Measurements from ENCODE around the gene TBC1D10B.
A peak's percentile ranks its signal among the peaks of the same experiment; 100 is the strongest.
"Not testable (repeated sequence)": the region's sequence is repeated elsewhere in the genome, so short reads cannot be mapped to it uniquely, and the experiment has no call there.

TBC1D10B gene

DNA sequence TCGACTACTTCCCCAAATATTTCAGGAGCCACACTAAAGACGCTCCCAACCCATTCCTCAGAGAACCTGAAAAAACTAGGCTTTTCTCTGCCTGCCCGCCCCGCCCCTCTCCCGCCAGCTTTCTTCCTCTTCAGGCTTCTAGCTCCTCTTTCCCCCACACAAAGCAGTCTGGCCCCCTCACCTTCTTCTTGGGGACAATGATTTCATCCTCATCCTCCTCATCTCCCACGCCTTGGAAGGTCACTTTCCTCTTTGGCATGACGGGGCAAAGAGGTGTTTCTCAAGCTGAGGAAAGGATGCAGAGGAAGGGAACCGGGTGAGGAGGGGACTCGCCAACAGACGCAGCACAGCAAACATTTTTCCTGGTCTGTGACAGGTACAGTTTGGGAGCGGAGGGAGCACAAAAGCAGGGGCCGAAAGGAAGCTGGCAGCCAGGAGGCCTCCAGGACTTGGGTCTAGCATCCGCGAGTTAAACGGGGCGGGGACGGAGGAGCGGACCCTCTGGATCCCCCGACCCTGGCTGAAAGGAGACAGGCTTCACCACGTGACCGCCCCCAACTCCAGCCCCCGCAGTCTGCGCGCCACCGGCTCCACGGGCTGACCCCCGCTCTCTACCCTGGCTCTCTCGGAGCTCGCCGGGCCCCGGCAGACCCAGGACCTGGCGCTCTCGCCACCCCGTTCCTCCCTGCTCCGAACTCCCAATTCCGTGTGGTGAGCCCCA is 15.7 kb downstream of the TBC1D10B start:
- DNase-seq (ENCODE audit: low read depth), result no peak

DNA sequence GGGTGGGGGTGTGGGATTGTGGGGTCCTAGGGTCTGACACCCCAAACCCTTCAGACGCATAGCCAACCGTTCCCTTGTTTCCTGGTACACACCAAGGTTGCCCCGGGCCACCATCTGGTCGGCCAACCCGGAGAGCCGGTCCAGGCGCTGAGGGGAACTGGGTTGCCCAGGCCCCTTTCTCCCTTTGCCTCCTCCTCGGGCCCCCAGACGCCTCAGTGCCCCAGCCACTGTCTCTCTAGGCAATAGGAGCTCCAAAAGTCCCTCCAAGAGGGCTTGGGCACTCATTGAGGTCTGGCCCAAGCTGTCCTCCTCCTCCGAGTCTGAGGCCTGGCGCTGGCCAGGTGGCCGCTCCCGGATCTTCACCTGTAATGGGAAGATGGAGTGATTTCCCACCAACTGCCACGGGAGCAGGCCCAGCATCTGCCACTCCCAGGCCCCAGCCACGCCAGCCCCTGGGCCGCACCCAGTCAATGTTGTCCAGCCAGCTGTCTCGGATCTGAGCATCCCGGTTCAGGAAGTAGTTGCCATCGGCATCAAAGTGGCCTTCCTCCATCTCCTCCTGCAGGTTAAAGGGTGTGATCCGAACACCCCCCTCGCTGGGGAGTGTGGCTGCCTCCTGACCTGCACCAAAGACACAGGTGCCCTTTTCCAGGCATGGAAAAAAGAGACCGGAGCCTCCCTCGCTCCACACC is 16.7 kb downstream of the TBC1D10B start:
- no peak for DNase-seq (ENCODE audit: low read depth)

DNA sequence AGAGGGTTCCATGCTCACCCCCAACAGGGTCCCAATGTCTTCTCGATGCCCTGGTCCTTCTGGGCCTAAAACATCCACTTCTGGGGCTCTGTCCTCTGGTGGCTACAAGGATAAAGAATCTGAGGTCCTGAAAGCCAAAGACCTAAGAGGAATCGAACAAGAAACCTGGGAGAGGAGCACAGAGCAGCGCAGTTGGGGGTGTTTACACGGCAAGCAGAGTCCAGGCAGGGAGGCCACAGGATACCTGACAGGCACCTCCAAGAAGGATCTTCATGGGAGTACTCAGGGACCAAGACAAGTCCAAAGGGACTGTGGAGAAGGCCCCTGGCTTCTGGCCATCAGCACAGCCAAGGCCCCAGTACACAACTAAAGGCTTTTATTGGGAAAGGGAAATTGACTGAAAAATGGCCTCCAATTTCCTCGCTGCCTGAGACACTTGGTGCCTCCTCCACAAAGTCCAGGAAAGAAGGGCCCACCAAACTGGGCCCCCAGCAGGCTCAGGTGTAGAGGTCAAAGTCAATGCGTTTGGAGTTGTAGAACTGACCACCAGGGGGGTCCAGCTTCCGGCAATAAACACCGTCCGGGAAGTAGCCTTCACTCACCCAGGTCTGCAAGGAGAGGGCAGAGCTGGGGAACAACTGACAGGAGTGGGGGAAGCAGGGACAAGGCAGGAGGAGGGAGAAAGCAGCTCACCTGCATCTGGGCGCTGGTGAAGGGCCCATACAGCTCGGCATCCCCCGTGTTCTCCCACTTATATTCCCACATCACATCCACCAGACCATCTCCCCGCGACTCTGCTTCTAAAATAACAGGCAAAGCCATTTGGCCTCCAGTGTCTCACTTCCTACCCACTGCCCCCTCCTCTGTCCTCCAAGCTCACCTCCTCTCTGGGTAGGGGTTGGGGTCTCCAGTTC is 17.5 kb downstream of the TBC1D10B start:
- no peak for DNase-seq (ENCODE audit: low read depth)

DNA sequence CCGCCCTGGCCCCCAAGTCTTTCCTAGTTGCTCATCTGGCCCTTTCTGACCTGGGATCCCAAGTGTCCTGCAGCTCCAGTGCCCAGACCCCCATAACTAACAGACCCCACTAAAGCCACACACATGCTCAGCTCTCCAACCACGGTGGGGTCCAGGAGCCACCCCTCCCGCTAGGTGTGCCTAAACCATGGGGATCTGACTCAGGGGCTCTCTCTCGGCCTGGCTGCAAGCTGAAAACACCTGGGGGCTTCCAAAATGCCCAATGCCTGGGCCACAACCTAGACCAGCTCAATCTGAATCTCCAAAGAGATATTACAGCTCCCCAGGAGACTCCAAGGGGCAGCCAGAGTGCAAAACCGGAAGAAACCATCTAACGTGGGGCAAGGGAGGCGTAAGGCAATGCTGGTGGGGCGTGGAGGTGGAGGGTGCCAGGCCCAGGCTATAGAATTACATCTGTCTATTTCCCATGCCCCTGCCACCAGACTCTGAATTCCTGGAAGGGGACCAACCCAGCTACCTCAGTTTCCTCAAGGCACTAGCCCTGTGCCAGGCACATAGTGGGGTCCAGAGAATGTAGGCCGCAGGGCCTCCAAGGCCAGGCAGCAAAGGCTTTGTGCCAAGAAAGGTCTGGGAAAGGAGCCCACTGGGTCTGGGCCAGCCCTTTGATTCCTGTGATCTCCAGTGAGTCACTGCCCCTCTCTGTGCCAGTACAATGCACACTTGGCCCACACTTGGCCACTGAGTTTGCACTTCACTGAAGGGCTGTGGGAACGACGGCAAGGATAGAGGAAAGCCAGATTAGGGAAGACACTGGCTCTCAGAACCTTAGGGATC is 18.5 kb downstream of the TBC1D10B start:
- peak; percentile 91 for DNase-seq (ENCODE audit: low read depth)

DNA sequence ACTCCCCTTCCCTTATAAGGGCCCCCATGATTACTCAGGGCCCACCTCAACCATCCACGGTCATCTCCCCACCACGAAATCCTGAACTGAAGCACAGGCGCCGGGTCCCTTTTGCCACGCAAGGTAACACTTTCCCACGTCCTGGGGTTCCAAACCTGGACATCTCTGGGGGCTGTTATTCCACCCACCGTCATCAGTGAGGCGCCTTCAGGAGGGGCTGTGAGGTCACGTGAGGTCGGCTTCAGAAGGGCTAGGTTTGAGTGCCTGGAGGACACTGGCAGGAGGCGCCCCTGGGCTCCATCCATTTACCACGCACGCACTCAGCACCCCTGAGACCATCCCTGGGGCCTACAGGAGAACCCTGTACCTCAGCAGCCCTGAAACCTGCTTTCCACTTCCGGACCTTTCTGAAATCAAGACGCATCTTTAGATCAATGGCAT is 19.3 kb downstream of the TBC1D10B start:
- no peak for DNase-seq (ENCODE audit: low read depth)

DNA sequence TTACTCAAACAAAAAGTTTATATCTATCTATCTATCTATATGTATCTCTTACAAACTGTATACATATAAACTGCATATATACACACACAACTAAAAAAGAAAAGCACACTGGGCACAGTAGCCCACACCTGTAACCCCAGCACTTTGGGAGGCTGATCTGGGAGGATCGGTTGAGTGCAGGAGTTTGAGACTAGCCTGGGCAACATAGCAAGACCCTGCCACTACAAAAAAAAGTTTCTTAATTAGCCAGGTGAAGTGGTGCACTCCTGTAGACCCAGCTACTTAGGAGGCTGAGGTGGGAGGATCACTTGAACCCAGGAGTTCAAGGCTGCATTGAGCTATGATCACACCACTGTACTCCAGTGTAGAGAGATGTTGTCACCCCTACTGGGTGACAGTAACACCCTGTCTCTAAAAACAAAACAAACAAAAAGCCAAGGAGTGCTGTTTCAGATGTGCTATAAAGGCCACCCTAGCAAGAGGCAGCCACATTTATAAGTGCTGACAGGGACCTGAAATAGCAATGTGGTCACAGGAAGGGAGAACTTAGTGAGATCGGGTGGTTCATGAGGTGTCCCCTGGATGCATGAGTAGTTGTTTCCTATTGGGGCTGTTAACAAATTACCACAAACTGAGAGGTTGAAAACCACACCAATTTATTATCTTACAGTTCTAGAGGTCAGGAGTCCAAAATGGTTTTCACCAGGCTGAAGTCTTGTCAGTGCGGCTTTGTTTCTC is 20.0 kb downstream of the TBC1D10B start:
- peak; percentile 47 for DNase-seq (ENCODE audit: low read depth)

DNA sequence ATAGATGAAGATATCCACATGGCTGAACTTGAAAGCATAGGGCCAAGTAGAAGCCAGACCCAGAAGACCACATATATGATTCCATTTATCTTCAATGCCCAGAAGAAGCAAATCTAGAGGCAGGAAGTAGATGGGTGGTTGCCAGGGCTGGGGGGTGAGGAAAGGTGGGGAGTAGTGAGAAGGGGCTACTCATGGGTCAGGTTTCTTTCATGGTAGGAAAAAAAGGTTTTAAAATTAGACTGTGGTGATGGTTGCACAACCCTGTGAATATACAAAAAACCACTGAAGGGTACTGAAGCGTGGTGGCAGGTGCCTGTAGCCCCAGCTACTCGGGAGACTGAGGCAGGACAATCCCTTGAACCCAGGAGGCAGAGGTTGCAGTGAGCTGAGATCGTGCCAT is 20.6 kb downstream of the TBC1D10B start:
- DNase-seq (ENCODE audit: low read depth), result no peak

DNA sequence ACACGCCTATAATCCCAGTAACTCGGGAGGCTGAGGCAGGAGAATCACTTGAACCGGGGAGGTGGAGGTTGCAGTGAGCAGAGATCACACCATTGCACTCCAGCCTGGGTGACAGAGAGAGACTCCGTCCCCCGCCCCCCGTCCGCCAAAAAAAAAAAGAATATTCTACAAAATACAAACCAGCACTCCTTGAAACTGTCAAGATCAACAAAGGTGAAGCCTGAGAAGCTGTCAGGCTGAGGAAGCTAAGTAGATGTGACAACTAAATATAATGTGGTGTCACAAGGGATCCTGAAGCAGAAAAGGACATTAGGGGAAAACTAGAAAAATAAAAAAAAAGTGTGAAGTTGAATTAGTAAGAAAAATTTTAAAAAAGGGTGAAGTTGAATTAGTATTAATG is 21.4 kb downstream of the TBC1D10B start:
- no peak for DNase-seq (ENCODE audit: low read depth)

DNA sequence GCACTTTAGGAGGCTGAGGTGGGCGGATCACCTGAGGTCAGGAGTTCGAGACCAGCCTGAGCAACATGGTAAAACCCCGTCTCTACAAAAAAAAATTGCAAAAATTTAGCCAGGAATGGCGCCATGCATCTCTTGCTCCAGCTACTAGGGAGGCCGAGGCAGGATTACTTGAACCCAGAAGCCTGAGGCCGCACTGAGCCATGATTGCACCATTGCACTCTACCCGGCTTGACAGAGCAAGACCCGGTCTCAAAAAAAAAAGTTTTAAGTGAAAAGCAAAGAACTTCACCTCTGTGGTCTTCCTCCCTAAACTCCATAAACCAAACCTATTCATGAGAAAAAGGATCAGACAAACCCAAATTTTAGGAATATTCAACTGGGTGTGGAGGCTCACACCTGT is 22.2 kb downstream of the TBC1D10B start:
- no peak for DNase-seq (ENCODE audit: low read depth)

DNA sequence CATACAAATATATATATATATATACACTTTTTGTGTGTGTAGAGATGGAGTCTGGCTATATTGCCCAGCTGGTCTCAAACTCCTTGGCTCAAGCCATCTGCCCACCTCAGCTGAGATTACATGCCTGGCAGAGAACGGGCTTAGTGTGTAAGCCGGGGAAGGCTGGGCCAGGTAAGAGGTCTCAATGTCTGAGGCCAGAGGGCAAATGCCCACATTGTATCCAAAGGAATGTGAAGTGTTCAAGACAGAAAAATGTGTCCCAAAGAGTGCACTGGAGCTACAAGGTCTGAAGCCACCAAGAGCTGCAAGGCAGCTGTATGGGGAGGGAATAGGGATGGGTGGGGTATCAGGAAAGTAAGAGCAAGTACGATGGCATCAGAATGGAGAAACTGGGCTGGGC is 24.0 kb downstream of the TBC1D10B start:
- no peak for DNase-seq (ENCODE audit: low read depth)

DNA sequence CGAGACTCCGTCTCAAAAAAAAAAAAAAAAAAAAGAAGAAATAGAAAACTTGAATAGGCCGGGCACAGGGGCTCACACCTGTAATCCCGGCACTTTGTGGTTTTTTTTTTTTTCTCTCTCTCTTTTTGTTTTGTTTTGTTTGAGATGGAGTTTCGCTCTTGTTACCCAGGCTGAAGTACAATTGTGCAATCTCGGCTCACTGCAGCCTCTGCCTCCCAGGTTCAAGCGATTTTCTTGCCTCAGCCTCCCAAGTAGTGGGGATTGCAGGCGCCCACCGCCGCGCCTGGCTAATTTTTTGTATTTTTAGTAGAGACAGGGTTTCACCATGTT is 26.8 kb downstream of the TBC1D10B start:
- not testable (repeated sequence) for DNase-seq (ENCODE audit: low read depth)

DNA sequence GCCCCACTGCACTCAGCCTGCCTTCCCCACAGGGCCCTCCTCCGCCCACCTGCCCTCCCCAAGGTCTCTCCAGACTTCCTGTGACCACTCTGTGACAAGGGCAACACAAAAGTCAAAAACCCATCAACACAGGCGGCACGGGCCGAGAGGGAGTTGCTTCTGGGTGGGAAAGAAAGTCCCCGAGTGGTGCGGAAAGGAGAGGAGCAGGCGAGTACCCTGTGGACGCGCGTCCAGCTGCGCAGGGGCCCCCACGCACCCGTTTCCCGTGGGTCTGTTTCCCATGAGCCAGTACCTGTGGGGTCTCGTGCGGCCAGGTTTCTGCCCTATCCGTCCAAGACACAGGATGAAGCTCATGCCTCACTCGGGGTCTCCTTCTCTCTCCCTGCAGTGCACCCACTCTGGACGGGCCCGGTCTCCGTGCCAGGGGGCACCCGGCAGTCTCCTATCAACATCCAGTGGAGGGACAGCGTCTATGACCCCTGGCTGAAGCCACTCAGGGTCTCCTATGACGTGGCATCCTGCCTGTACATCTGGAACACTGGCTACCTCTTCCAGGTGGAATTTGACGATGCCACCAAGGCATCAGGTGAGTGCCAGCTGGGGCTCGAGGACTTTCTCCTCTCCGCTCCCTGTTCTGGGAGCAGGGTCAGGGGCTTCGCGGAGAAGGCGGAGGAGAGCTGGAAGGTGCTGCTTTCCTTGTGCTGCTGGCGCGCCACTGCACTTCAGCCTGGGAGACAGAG is 27.4 kb downstream of the TBC1D10B start:
- no peak for DNase-seq (ENCODE audit: low read depth)

DNA sequence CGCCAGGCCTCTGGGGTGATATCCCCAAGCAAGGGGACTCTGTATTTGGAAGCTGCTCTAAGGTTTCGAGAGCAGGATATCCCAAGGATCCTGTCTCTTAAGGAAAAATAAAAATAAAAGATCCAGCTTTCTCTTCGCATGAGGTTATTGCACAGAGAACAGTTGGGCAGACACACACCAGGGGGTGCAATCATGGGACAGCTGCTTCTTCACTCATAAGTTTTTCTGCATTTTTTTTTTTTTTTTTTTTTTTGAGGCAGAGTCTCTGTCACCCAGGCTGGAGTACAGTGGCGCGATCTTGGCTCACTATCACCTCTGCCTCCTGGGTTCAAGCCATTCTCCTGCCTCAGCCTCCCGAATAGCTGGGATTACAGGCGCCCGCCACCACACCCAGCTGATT is 28.3 kb downstream of the TBC1D10B start:
- not testable (repeated sequence) for DNase-seq (ENCODE audit: low read depth)

DNA sequence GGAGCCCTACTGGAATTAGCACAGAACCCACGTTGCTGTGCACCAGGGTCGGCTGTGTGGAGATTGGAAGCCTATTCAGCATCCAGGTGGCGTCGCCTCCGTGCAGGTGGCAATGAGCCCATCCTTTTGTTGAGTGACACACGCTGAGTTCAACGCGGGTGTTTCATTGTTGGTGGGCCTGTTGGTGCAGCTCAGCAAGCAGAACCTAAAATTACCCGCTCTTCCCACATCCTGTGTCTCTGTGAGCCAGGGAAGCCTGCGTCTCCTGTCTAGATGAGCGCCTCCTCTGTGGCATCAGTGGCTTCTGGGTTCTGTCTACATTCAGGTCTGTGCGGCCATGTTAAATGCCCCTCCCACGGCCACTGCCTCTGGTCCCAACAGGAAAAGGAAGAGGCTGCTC is 29.7 kb downstream of the TBC1D10B start:
- DNase-seq (ENCODE audit: low read depth), result no peak

DNA sequence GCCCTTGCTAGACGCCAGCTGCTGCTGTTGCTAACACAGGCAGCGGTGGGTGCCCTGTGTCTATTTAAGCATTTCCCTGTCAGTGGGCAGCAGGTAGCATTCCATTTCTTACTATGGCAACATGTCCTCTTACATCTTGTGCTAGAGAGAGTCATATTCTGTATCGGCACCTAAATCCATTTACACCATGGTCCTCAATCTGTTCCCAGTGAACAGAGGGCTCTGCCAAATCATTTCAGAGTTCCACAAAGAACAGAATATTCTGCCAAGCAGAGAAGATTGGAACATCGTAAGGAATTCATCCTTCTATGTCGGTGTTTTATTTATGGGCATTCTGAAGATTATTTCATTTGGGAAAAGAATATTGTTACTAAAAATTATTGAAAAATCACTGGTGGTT is 31.6 kb downstream of the TBC1D10B start:
- not testable (repeated sequence) for DNase-seq (ENCODE audit: low read depth)

DNA sequence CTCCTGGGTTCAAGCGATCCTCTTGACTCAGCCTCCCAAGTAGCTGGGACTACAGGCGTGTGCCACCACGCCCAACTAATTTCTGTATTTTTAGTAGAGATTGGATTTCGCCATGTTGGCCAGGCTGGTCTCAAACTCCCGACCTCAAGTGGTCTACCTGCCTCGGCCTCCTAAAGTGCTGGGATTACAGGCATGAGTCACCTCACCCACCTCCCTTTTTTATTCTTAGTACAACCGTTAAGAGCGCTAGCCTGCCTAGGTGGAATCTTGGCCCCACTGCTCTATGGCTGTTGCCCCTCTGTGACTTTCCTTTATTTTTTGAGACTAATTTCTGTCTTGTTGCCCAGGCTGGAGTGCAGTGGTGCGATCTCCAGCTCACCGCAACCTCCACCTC is 32.3 kb downstream of the TBC1D10B start:
- not testable (repeated sequence) for DNase-seq (ENCODE audit: low read depth)

DNA sequence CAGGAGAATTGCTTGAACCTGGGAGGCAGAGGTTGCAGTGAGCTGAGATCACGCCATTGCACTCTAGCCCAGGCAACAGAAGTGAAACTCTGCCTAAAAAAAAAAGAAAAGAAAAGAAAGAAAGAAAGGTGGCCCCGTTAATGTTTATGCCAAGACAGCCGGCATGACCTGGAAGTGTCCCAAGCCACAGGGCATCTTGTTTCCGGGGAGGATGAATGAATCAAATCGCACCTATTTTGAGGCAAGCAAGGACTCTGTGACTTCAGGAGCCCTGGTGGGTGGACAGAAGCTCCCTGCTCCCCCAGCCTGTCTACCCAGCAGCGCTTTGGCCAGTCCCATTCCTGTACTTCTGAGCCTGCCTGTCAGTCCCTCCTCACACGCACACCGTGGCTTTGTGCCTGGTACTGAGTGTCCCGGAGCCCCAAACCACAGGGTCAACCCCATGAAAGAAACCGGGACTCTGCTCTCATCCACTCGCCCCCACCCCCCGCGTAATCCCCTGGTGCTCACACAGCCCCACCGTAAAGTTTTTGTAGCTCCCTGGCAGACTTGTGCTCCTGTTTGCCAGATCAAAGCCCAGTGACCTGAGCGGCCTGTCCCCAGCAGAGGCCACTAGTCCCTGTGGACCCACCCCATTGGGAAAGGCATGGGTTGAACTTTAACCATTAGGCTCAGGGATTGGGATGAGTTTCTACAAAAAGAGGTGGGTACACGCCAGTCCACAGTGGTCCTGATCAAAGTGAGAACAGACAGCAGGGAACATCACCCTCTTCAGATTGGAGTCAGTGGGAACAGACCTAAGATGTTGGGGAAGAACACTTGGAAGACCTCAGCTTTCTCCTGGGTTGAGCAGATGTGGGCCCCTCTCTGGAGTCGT is 34.5 kb downstream of the TBC1D10B start:
- peak; percentile 41 for DNase-seq (ENCODE audit: low read depth)

DNA sequence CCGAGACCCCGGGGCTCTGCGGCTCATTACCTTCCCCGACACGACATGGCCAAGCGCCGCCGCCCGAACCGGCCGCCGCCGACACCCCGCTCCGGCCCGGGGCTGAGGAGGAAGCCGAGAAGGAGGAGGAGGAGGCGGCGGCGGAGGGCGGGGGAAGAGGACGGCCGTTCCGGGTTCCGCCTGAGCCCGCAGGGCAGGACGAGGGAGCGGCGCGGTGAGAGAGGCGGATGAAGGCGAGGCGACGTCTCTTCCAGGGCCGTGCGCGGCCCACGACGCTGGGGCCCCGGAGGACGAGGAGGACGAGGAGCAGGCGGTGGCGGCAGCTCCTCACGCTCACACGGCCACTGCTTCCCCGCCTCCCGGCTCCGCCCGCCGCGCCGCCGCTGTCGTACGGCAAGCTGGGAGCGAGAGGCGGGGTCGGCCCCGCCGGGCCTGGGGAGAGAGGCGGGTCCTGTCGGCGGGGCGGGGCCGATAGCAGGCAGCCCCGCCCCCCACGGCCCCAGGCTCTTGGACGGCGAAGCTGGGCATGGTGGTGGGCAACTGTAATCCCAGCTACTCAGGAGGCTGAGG is 35.2 kb downstream of the TBC1D10B start:
- peak; percentile 65 for DNase-seq (ENCODE audit: low read depth)

DNA sequence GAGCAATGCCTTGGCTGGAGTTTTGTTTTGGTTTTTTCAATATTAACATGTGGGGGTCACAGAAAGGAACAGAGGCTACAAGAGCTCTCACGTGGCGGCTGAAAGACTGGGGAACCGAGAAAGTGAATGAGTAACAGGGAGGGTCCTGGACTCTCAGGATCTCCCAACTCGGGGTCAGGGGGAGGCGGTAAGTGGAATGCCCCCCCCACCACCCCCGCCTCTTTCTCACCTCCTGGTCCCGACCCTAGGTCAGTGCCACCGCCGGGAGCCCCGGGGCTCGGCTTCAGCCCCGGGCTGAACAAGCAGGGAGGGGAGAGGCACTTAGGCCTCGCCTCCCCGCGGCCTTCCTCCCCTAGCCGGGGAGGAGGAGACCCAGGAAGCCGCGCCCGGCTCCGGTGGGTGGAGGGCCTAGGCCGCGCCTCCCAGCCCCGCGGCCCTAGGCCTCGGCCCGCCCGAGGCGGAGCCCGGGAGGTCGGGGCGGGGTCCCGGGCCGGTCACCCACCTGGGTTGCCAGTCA is 35.8 kb downstream of the TBC1D10B start:
- DNase-seq (ENCODE audit: low read depth), result peak; percentile 70

Measured in amniotic epithelial cell (primary cell).